Measurements from ENCODE around the gene WDR47. TPM values are rescaled to one million over a fixed set of nuclear protein-coding genes. Genes with fewer than 3 reads are reported as not detected.

WDR47 gene
- total and polyA plus RNA-seq, 4 donors, result 1.2 to 4.1 (median 2.5) TPM

DNA sequence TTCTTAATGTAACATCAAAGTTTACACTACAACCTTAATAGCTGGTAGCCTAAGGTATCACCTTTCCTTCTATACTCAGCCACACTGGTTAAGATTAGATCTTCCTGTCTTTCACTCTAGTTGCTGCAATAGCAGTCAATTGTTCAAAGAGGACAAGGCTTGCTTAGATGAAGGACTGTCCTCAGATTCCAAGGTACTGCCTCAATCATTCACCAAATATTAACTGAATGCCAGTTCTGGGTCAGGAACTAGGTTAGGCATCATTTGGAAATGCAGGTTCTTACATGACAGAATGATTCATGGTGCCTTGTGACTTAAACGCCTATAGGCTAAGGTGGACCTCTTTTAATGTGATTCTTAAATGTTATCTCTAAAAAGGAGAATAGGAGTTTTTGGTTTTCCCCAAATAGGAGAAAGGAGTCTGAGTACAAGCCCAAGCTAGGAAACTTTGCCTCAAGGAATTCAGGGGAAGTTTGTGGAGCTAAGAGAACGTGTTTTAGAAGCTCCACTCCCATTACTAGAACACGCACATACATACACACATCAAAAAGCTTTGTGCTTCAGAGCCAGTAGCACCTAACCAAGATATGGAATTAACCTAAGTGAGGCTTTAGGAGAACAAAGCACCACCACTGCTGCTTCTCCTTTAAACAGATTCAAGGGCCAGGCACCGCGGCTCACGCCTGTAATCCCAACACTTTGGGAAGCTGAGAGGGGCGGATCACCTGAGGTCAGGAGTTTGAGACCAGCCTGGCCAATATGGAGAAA, 8.5 kb upstream of the WDR47 start:
- no peak overlapping the region for H3K4me3 ChIP-seq (ENCODE audit: low read depth in 1 of 3, low read length in 3 of 3)
- H3K27ac ChIP-seq (ENCODE audit: low read depth in 1 of 2, low read length in 2 of 2), result no peak overlapping the region
- H3K9ac ChIP-seq (ENCODE audit: low read depth in 1 of 2, low read length in 2 of 2), result no peak overlapping the region
- TF ChIP-seq, protein P1, sequence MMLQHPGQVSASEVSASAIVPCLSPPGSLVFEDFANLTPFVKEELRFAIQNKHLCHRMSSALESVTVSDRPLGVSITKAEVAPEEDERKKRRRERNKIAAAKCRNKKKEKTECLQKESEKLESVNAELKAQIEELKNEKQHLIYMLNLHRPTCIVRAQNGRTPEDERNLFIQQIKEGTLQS (IDR thresholded peaks at IDR 0.05), result no peak
- H3K27me3 ChIP-seq (ENCODE audit: control insufficient read depth in 4 of 4, insufficient read depth in 4 of 4, low read length in 3 of 4), result no peaks in the 10 kb centered on the region
- WGBS, result 84% methylated on average over 7 of the region's 7 CpGs
- no peaks in the 10 kb centered on the region for H3K36me3 ChIP-seq (ENCODE audit: control insufficient read depth in 4 of 4, insufficient read depth in 3 of 4, low read depth in 1 of 4, low read length in 3 of 4)
- H3K9me3 ChIP-seq (ENCODE audit: control insufficient read depth in 4 of 4, low read length in 3 of 4), result no peaks in the 10 kb centered on the region
- H3K4me1 ChIP-seq (ENCODE audit: control insufficient read depth in 4 of 4, insufficient read depth in 4 of 4, low read length in 3 of 4), result no peaks in the 10 kb centered on the region
- DNase-seq (ENCODE audit: low spot score), result no peak

GRCh38 chr1:109048335-109048734, 6.4 kb upstream of the WDR47 start:
- H3K4me1 ChIP-seq (ENCODE audit: control insufficient read depth in 4 of 4, insufficient read depth in 4 of 4, low read length in 3 of 4), result no peaks in the 10 kb centered on the region
- H3K9me3 ChIP-seq (ENCODE audit: control insufficient read depth in 4 of 4, low read length in 3 of 4), result no peaks in the 10 kb centered on the region
- H3K27me3 ChIP-seq (ENCODE audit: control insufficient read depth in 4 of 4, insufficient read depth in 4 of 4, low read length in 3 of 4), result no peaks in the 10 kb centered on the region
- H3K36me3 ChIP-seq (ENCODE audit: control insufficient read depth in 4 of 4, insufficient read depth in 3 of 4, low read depth in 1 of 4, low read length in 3 of 4), result no peaks in the 10 kb centered on the region
- H3K27ac ChIP-seq (ENCODE audit: low read depth in 1 of 2, low read length in 2 of 2), result no peak overlapping the region
- TF ChIP-seq, protein P2, sequence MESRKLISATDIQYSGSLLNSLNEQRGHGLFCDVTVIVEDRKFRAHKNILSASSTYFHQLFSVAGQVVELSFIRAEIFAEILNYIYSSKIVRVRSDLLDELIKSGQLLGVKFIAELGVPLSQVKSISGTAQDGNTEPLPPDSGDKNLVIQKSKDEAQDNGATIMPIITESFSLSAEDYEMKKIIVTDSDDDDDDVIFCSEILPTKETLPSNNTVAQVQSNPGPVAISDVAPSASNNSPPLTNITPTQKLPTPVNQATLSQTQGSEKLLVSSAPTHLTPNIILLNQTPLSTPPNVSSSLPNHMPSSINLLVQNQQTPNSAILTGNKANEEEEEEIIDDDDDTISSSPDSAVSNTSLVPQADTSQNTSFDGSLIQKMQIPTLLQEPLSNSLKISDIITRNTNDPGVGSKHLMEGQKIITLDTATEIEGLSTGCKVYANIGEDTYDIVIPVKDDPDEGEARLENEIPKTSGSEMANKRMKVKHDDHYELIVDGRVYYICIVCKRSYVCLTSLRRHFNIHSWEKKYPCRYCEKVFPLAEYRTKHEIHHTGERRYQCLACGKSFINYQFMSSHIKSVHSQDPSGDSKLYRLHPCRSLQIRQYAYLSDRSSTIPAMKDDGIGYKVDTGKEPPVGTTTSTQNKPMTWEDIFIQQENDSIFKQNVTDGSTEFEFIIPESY (IDR thresholded peaks at IDR 0.05), result no peak
- TF ChIP-seq RXRA (IDR thresholded peaks at IDR 0.05) (no peak), YY1 (IDR thresholded peaks at IDR 0.05) (no peak), NR2F2 (IDR thresholded peaks at IDR 0.05) (no peak), SP1 (IDR thresholded peaks at IDR 0.05) (no peak), JUND (IDR thresholded peaks at IDR 0.05) (no peak), EGR1 (IDR thresholded peaks at IDR 0.05; ENCODE audit: low read depth in 2 of 2) (no peak)
- TF ChIP-seq, protein P3, sequence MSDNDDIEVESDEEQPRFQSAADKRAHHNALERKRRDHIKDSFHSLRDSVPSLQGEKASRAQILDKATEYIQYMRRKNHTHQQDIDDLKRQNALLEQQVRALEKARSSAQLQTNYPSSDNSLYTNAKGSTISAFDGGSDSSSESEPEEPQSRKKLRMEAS (IDR thresholded peaks at IDR 0.05), result no peak
- TF ChIP-seq, protein P4, sequence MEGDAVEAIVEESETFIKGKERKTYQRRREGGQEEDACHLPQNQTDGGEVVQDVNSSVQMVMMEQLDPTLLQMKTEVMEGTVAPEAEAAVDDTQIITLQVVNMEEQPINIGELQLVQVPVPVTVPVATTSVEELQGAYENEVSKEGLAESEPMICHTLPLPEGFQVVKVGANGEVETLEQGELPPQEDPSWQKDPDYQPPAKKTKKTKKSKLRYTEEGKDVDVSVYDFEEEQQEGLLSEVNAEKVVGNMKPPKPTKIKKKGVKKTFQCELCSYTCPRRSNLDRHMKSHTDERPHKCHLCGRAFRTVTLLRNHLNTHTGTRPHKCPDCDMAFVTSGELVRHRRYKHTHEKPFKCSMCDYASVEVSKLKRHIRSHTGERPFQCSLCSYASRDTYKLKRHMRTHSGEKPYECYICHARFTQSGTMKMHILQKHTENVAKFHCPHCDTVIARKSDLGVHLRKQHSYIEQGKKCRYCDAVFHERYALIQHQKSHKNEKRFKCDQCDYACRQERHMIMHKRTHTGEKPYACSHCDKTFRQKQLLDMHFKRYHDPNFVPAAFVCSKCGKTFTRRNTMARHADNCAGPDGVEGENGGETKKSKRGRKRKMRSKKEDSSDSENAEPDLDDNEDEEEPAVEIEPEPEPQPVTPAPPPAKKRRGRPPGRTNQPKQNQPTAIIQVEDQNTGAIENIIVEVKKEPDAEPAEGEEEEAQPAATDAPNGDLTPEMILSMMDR (IDR thresholded peaks at IDR 0.05; ENCODE audit: low read depth, low read length, missing input control), result no peak
- 40% methylated on average over 2 of the region's 2 CpGs for WGBS
- H3K9ac ChIP-seq (ENCODE audit: low read depth in 1 of 2, low read length in 2 of 2), result no peak overlapping the region
- no peak for DNase-seq (ENCODE audit: low spot score)
- no peak overlapping the region for H3K4me3 ChIP-seq (ENCODE audit: low read depth in 1 of 3, low read length in 3 of 3)

- Histone ChIP-seq H3K9ac (ENCODE audit: low read depth in 1 of 2, low read length in 2 of 2) (no peak overlapping the region), H3K4me3 (ENCODE audit: low read depth in 1 of 3, low read length in 3 of 3) (no peak overlapping the region), H3K27ac (ENCODE audit: low read depth in 1 of 2, low read length in 2 of 2) (no peak overlapping the region), H3K4me1 (ENCODE audit: control insufficient read depth in 4 of 4, insufficient read depth in 4 of 4, low read length in 3 of 4) (peaks cover 0 to 3% (median 2%) of the 10 kb centered on the region in 4 donors), H3K27me3 (ENCODE audit: control insufficient read depth in 4 of 4, insufficient read depth in 4 of 4, low read length in 3 of 4) (no peaks in the 10 kb centered on the region), H3K9me3 (ENCODE audit: control insufficient read depth in 4 of 4, low read length in 3 of 4) (no peaks in the 10 kb centered on the region), H3K36me3 (ENCODE audit: control insufficient read depth in 4 of 4, insufficient read depth in 3 of 4, low read depth in 1 of 4, low read length in 3 of 4) (no peaks in the 10 kb centered on the region)
- no peak for DNase-seq (ENCODE audit: low spot score)
- 79% methylated on average over 6 of the region's 6 CpGs for WGBS
- TF ChIP-seq FOXA1 (IDR thresholded peaks at IDR 0.05) (no peak), RXRA (IDR thresholded peaks at IDR 0.05) (no peak), SP1 (IDR thresholded peaks at IDR 0.05) (no peak), TAF1 (conservative IDR thresholded peaks at IDR 0.05) (no peak), YY1 (IDR thresholded peaks at IDR 0.05) (no peak), HNF4A (conservative IDR thresholded peaks at IDR 0.05) (no peak), HNF4G (IDR thresholded peaks at IDR 0.05) (no peak), JUND (IDR thresholded peaks at IDR 0.05) (no peak), EGR1 (IDR thresholded peaks at IDR 0.05; ENCODE audit: low read depth in 2 of 2) (no peak)
- TF ChIP-seq, protein P3 (IDR thresholded peaks at IDR 0.05), result no peak
- TF ChIP-seq, protein P1 (IDR thresholded peaks at IDR 0.05), result no peak
- TF ChIP-seq, protein P5, sequence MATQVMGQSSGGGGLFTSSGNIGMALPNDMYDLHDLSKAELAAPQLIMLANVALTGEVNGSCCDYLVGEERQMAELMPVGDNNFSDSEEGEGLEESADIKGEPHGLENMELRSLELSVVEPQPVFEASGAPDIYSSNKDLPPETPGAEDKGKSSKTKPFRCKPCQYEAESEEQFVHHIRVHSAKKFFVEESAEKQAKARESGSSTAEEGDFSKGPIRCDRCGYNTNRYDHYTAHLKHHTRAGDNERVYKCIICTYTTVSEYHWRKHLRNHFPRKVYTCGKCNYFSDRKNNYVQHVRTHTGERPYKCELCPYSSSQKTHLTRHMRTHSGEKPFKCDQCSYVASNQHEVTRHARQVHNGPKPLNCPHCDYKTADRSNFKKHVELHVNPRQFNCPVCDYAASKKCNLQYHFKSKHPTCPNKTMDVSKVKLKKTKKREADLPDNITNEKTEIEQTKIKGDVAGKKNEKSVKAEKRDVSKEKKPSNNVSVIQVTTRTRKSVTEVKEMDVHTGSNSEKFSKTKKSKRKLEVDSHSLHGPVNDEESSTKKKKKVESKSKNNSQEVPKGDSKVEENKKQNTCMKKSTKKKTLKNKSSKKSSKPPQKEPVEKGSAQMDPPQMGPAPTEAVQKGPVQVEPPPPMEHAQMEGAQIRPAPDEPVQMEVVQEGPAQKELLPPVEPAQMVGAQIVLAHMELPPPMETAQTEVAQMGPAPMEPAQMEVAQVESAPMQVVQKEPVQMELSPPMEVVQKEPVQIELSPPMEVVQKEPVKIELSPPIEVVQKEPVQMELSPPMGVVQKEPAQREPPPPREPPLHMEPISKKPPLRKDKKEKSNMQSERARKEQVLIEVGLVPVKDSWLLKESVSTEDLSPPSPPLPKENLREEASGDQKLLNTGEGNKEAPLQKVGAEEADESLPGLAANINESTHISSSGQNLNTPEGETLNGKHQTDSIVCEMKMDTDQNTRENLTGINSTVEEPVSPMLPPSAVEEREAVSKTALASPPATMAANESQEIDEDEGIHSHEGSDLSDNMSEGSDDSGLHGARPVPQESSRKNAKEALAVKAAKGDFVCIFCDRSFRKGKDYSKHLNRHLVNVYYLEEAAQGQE (IDR thresholded peaks at IDR 0.05), result no peak
- TF ChIP-seq, protein P2 (IDR thresholded peaks at IDR 0.05), result no peak
Measured at GRCh38 chr1:109047339-109047738, 5.4 kb upstream of the WDR47 start.
